MG63 (cell line): Measurements from ENCODE around the gene GLO1. TPM values are rescaled to one million over a fixed set of nuclear protein-coding genes. Genes with fewer than 3 reads are reported as not detected.

Source experiments
- DNase-seq: peaks from one replicate; pipeline ENCODE4 v3.0.0-alpha.2; 2020
- H3K27me3 ChIP-seq: fragments of 250-450 bp; sonication (Bioruptor Pico); 2 replicates; pipeline ENCODE4 v1.5.1; 2020; ENCODE audit warnings: mild to moderate bottlenecking, moderate library complexity
- H3K36me3 ChIP-seq: fragments of 250-450 bp; sonication (Bioruptor Pico); 2 replicates; pipeline ENCODE4 v1.5.1; 2020; ENCODE audit warnings: mild to moderate bottlenecking, moderate library complexity
- H3K4me3 ChIP-seq: fragments of 250-450 bp; sonication (Bioruptor Pico); 2 replicates; pipeline ENCODE4 v1.5.1; 2020; ENCODE audit warnings: mild to moderate bottlenecking, moderate library complexity
- H3K9me3 ChIP-seq: fragments of 250-450 bp; sonication (Bioruptor Pico); 2 replicates; pipeline ENCODE4 v1.5.1; 2020; ENCODE audit warnings: mild to moderate bottlenecking, moderate library complexity
- total RNA-seq: library from RNA; depleted of rRNA; stranded (reverse); fragments of >200 nt; shearing (Covaris generic); gene quantifications from 2 replicates; pipeline ENCODE4 v1.2.3, GENCODE V29; 2014; ENCODE audit warnings: low replicate concordance; rRNA removed

The GLO1 gene
- total RNA-seq, 1 experiment from 2014 or later = 1,483 TPM

DNA sequence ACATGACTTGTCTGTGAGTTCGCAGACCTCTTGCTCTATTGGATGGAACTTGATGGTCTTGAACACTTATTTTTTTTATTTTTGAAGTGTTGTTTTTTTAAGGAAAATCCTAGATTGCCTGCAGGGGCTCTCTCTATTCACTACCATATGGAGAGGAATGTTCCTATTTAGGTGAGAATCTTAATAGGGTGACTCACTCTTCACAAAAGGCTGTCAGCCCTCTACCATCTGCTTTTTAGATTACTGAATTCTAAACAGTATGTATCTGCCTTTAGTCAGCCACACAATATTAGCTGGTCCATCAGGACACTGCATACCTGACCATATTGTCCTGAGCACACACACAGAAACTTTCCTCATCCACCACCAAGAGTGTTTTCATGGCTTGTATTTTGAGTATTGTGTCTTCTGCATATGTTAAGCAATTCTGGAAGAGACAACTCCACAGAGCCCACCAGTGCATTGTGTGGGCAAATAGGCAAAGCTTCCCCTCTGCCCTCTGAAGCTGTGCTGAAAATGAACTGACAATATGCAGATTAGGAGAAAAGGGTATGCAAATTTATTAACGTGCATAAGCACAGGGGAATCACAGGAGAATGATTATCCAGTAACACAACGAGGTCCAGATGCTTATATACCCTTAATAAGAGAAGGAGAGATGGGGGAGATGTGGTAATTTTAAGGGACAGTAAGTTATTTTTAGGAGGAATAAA lies 56.6 kb downstream of the GLO1 start:
- H3K36me3 ChIP-seq = no peaks in the 10 kb centered on the region
- no peaks in the 10 kb centered on the region for H3K27me3 ChIP-seq
- DNase-seq = no peak
- no peak overlapping the region for H3K4me3 ChIP-seq
- no peaks in the 10 kb centered on the region for H3K9me3 ChIP-seq

GRCh38 chr6:38644951-38645350 lies 58.0 kb downstream of the GLO1 start:
- Histone ChIP-seq H3K36me3 (no peaks in the 10 kb centered on the region), H3K4me3 (no peak overlapping the region), H3K9me3 (no peaks in the 10 kb centered on the region), H3K27me3 (no peaks in the 10 kb centered on the region)
- DNase-seq = no peak

DNA sequence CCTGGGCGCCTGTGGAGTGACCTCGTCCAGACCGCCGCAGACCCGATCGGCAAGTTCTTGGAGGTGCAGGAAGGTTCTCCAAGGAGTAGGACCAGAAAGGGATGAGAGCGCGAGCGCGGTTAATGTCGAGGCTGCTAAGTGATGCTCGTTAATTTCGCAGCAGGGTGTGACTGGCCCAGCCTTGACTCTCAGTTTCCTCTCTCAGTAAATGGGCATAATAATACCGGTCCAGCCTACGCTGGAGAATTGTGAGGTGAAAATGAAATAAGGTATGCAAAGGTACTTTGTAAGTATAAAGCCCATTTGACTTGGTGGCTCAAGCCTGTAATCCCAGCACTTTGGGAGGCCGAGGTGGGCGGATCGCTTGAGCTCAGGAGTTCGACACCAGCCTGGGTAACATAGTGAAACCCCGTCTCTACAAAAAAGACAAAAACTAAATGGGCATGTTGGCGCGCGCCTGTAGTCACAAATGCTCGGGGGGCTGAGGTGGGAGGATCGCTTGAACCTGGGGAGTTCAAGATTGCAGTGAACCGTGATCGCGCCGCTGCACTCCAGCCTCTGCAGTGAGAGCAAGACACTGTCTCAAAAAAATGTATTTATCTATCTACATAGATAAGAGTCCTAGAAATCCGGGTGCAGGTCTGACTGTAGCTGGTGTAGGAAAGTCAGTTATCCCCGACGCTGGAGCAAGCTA lies 62.6 kb downstream of the GLO1 start:
- Histone ChIP-seq H3K4me3 (peak overlapping the region; percentile 98), H3K36me3 (no peaks in the 10 kb centered on the region), H3K9me3 (no peaks in the 10 kb centered on the region), H3K27me3 (no peaks in the 10 kb centered on the region)
- no peak for DNase-seq

DNA sequence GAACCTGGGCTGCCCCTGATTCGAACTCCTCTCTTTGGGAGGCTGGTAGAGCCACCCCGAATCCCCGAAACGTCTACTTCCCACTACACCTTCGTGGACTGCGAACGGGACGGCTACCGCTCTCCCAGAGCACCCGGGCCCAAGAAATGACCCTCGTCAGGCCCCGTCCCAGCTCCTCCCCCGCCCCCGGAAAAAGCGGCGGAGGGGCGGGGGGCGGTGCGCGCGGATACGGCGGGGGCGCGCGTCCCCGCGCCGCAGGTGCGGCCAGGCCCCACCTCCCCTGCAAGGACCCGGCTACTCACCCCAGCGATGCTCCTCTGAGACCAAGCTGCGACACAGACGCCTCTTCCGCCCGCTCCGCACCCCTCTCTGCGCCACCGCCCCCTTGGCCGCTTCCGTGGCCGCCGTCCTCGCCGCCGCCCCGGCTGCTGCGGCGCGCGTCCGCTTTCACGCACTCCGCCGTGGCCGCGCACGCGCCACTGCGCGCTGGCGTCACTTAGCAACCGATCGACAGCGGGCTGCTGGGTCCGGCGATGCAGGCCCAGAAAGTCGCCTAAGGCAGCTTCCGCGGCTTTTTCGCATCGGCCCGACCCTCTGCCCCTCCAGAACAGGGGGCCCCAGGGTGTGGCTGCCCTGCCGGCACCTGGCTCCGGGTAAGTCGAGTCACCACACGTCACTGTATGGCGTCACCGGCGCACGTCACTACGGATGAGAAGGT lies 63.3 kb downstream of the GLO1 start, which contains the start of gene BTBD9:
Gene BTBD9, minus strand, starts transcription at position 432 of the 718 bp plus-strand sequence.
- no peaks in the 10 kb centered on the region for H3K36me3 ChIP-seq
- peak within 1 kb of the TSS; percentile 98 for H3K4me3 ChIP-seq
- DNase-seq = peak; percentile 81
- H3K27me3 ChIP-seq = no peaks in the 10 kb centered on the region
- H3K9me3 ChIP-seq = no peaks in the 10 kb centered on the region

GRCh38 chr6:38638941-38639497 lies 63.9 kb downstream of the GLO1 start:
- H3K36me3 ChIP-seq = no peaks in the 10 kb centered on the region
- H3K9me3 ChIP-seq = no peaks in the 10 kb centered on the region
- peak; percentile 50 for DNase-seq
- peak overlapping the region; percentile 98 for H3K4me3 ChIP-seq
- no peaks in the 10 kb centered on the region for H3K27me3 ChIP-seq

GRCh38 chr6:38637756-38638155 lies 65.2 kb downstream of the GLO1 start:
- H3K36me3 ChIP-seq = no peaks in the 10 kb centered on the region
- no peak for DNase-seq

DNA sequence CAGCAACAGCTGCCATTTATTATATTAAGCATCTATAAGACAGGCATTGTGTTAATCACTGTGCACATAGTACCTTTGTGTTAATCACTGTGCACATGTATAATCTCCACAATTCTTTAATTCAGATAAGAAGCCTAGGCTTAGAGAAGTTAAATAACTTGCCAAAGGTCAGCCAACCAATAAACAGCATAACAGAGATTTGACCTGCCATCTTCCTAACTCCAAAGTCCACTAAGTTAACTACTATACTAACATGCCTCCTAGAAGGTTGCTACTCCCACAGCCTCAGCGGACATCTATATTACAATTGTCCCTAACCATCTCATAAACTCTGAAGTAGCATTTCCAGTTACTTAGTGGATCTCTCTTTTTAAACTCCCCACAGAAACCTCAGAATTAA lies 66.9 kb downstream of the GLO1 start:
- no peak for DNase-seq
- no peaks in the 10 kb centered on the region for H3K9me3 ChIP-seq
- H3K4me3 ChIP-seq = no peak overlapping the region
- no peaks in the 10 kb centered on the region for H3K27me3 ChIP-seq
- H3K36me3 ChIP-seq = no peaks in the 10 kb centered on the region

More at GRCh38 chr6:38637756-38638155, 65.2 kb downstream of the GLO1 start:
- Histone ChIP-seq H3K4me3 (no peak overlapping the region), H3K9me3 (no peaks in the 10 kb centered on the region), H3K27me3 (no peaks in the 10 kb centered on the region)

GRCh38 chr6:38634518-38634917 lies 68.4 kb downstream of the GLO1 start:
- no peaks in the 10 kb centered on the region for H3K27me3 ChIP-seq
- no peaks in the 10 kb centered on the region for H3K36me3 ChIP-seq
- no peaks in the 10 kb centered on the region for H3K9me3 ChIP-seq
- H3K4me3 ChIP-seq = no peak overlapping the region
- DNase-seq = no peak

GRCh38 chr6:38632490-38632889 lies 70.5 kb downstream of the GLO1 start:
- Histone ChIP-seq H3K36me3 (no peaks in the 10 kb centered on the region), H3K9me3 (no peaks in the 10 kb centered on the region), H3K27me3 (no peaks in the 10 kb centered on the region), H3K4me3 (no peak overlapping the region)
- DNase-seq = peak; percentile 43

DNA sequence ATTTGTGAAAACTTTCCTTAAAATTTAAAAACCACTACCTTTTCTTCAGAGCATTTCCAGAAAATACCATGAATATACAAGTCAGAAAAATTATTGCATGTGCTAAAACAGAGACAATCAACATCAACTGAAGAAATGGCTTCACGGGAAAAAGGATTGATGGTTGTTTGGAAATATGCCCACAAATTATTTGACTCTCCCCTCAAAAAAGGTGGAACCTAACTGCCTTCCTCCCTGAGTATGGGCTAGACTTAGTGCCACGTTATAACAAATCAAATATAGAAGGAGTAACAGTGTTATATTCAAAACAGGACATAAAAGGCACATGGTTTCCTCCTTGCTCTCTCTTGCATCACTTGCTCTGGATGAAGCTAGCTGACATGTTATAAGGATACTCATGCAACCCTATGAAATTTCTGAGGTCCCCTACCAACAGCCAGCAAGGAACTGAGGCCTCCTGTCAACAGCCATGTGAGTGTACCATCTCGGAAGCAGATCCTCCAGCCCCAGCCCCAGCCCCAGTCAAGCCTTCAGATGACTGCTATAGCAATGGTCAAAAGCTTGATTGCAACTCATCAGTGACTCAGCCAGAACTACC lies 71.7 kb downstream of the GLO1 start:
- H3K4me3 ChIP-seq = no peak overlapping the region
- no peaks in the 10 kb centered on the region for H3K9me3 ChIP-seq
- no peaks in the 10 kb centered on the region for H3K27me3 ChIP-seq
- H3K36me3 ChIP-seq = no peaks in the 10 kb centered on the region
- no peak for DNase-seq

Other genes with a start within 250 kb of the GLO1 start
- gene BTBD9, start 63.2 kb downstream of the GLO1 start, total RNA-seq = 4.5 and 14.2 TPM in 2 replicates
- 1.2 TPM in 1 of 2 replicates, not detected in the other for gene DNAH8, start 12.2 kb upstream of the GLO1 start, total RNA-seq